NT2/D1 (cell line): ENCODE data around the gene RIN3.

Source experiments
- YY1 ChIP-seq: IDR thresholded peaks from 2 replicates; pipeline ENCODE4 v1.6.1; 2011; ENCODE audit not compliant: insufficient read length, insufficient read depth
- ZNF274 ChIP-seq: IDR thresholded peaks from 2 replicates; pipeline ENCODE4 v1.6.1; 2011; ENCODE audit warnings: mild to moderate bottlenecking, low read depth, low read length

DNA sequence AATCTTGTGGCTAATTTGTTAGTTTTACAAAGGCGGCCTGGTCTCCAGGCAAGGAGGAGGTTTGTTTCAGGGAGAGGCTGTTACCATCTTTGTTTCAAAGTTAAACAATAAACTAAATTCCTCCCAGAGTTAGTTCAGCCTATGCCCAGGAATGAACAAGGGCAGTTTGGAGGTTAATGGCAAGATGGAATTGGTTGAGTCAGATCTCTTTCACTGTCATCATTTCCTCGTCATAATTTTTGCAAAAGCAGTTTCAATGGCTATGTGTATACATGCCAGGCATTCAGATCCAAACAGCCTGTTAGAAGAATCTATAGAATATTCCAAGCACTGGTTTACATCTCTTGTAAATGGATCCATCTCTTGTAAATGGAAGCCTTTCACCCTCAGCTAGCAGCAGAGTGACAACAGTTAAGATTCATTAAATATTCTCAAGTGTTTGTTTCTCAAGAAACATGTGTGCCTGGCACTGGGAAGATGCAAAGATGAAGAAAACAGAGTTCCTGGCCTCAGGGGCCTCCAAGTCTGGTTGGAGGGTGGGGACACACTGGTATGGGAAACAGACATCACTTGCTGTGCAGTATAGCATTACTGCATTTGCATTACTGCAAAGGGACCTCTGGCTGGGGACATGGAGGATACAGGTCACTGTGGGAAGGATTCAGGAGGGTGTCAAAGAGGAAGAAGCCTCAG lies 65.8 kb downstream of the RIN3 start:
- TF ChIP-seq ZNF274 (no peak), YY1 (no peak)
